Neural cell (in vitro differentiated cells): ENCODE data around the gene HK2. TPM values are rescaled to one million over a fixed set of nuclear protein-coding genes. Genes with fewer than 3 reads are reported as not detected.

Experiments used
- H2AFZ ChIP-seq: fragments of 200-600, 300-800 bp; sonication (generic), shearing (Covaris generic); 2 replicates; pipeline ENCODE4 v1.6.0; 2014; ENCODE audit warnings: low read depth, mild to moderate bottlenecking, antibody characterized with exemption, low read length, moderate library complexity
- H3F3A ChIP-seq: fragments of 200-600 bp; shearing (Covaris generic); 2 replicates; pipeline ENCODE4 v1.6.1; 2016; ENCODE audit warnings: mild to moderate bottlenecking, moderate library complexity, mixed read lengths, antibody characterized with exemption, low read length; ENCODE audit not compliant: insufficient read depth, poor library complexity, severe bottlenecking
- H3K27ac ChIP-seq: fragments of 200-600, 300-800 bp; sonication (generic), shearing (Covaris generic); 2 replicates; pipeline ENCODE4 v1.5.1; 2014; ENCODE audit warnings: mild to moderate bottlenecking, low read length, moderate library complexity
- H3K27me3 ChIP-seq: fragments of 300-800, 200-600 bp; sonication (generic), shearing (Covaris generic); 2 replicates; pipeline ENCODE4 v1.6.0; 2014; ENCODE audit warnings: mild to moderate bottlenecking, low read depth, low read length, moderate library complexity; ENCODE audit not compliant: insufficient read depth
- H3K36me3 ChIP-seq: fragments of 300-800, 200-600 bp; sonication (generic), shearing (Covaris generic); 2 replicates; pipeline ENCODE4 v1.5.1; 2014; ENCODE audit warnings: mild to moderate bottlenecking, antibody characterized with exemption, low read length, moderate library complexity; ENCODE audit not compliant: insufficient read depth
- H3K4me2 ChIP-seq: fragments of 300-800, 200-600 bp; sonication (generic), shearing (Covaris generic); 2 replicates; pipeline ENCODE4 v1.6.0; 2014; ENCODE audit warnings: mild to moderate bottlenecking, low read length
- H3K4me3 ChIP-seq: fragments of 300-800, 200-600 bp; sonication (generic), shearing (Covaris generic); 2 replicates; pipeline ENCODE4 v1.5.1; 2014; ENCODE audit warnings: mild to moderate bottlenecking, low read length, moderate library complexity
- H3K79me2 ChIP-seq: fragments of 200-600 bp; shearing (Covaris generic); replicated peaks from 2 replicates; pipeline ENCODE4 v1.6.0; 2014; ENCODE audit warnings: mild to moderate bottlenecking, low read length, moderate library complexity; ENCODE audit not compliant: insufficient read depth
- H3K9ac ChIP-seq: fragments of 300-800, 200-600 bp; sonication (generic), shearing (Covaris generic); 2 replicates; pipeline ENCODE4 v1.6.1; 2016; ENCODE audit warnings: mild to moderate bottlenecking, low read length, mixed read lengths
- H3K9me2 ChIP-seq: fragments of 200-600 bp; shearing (Covaris generic); 2 replicates; pipeline ENCODE4 v1.6.1; 2016; ENCODE audit warnings: mild to moderate bottlenecking, low read length, mixed read lengths; ENCODE audit not compliant: insufficient read depth
- H3K9me3 ChIP-seq: fragments of 200-600, 300-800 bp; sonication (generic), shearing (Covaris generic); 2 replicates; pipeline ENCODE4 v1.6.1; 2016; ENCODE audit warnings: mild to moderate bottlenecking, mixed run types, low read length, moderate library complexity, mixed read lengths
- H4K20me1 ChIP-seq: fragments of 200-600 bp; shearing (Covaris generic); 2 replicates; pipeline ENCODE4 v1.6.1; 2016; ENCODE audit warnings: mild to moderate bottlenecking, mixed run types; ENCODE audit not compliant: insufficient read depth
- EP300 ChIP-seq: fragments of 450-650 bp; conservative IDR thresholded peaks from 2 replicates; pipeline ENCODE4 v1.6.1; 2014; ENCODE audit warnings: antibody characterized with exemption, mild to moderate bottlenecking, moderate library complexity; ENCODE audit not compliant: poor library complexity, severe bottlenecking
- EZH2 ChIP-seq: fragments of 200-600, 300-800 bp; shearing (Covaris generic), sonication (generic); IDR thresholded peaks from 2 replicates; pipeline ENCODE4 v1.6.1; 2014; ENCODE audit warnings: antibody characterized with exemption, low read length, borderline replicate concordance, mild to moderate bottlenecking; ENCODE audit not compliant: insufficient read depth, poor library complexity, severe bottlenecking
- MXI1 ChIP-seq: fragments of 450-650 bp; conservative IDR thresholded peaks from 2 replicates; pipeline ENCODE4 v1.6.1; 2014; ENCODE audit warnings: antibody characterized with exemption, mild to moderate bottlenecking; ENCODE audit not compliant: poor library complexity, severe bottlenecking
- POLR2AphosphoS5 ChIP-seq: IDR thresholded peaks from 2 replicates; pipeline ENCODE4 v1.6.1; 2012
- RAD21 ChIP-seq: fragments of 450-650 bp; conservative IDR thresholded peaks from 2 replicates; pipeline ENCODE4 v1.6.1; 2014; ENCODE audit warnings: antibody characterized with exemption, mild to moderate bottlenecking, moderate library complexity
- SMC3 ChIP-seq: fragments of 450-650 bp; conservative IDR thresholded peaks from 2 replicates; pipeline ENCODE4 v1.6.1; 2014; ENCODE audit warnings: antibody characterized with exemption, mild to moderate bottlenecking, moderate library complexity; ENCODE audit not compliant: poor library complexity
- TAF1 ChIP-seq: IDR thresholded peaks from 2 replicates; pipeline ENCODE4 v1.6.1; 2012; ENCODE audit warnings: low read depth
- polyA plus RNA-seq: library from polyadenylated mRNA; depleted of rRNA; stranded (reverse); fragments of >200 nt; gene quantifications from 2 replicates; pipeline ENCODE4 v1.2.3, GENCODE V29; 2014
- TF ChIP-seq, protein P1 (sequence below): fragments of 450-650 bp; IDR thresholded peaks from 2 replicates; pipeline ENCODE4 v1.5.1; 2014; ENCODE audit warnings: antibody characterized with exemption, mild to moderate bottlenecking, moderate library complexity; ENCODE audit not compliant: poor library complexity, severe bottlenecking
- TF ChIP-seq, protein P2 (sequence below): IDR thresholded peaks from 2 replicates; pipeline ENCODE4 v1.6.1; 2012; ENCODE audit warnings: borderline replicate concordance

The HK2 gene
- polyA plus RNA-seq, 1 donor from 2014 or later = 0.47 TPM

DNA sequence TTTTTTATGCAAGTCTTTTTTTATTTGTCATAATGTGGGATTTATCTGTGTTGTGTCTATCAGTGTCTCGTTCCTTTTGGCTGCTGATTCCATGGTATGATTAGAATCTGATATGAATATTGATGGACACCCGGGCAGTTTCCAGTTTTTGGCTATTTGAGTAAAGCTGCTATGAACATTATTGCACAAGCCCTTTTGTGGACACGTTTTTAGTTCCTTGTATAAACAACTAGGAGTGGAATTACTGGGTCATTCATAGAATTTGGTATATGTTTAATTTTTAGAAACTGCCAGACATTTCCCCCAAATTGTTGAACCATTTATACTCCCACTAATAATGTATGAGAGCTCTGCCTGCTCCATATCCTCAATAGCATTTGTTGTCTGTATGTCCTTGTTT, 26.6 kb downstream of the HK2 start:
- H4K20me1 ChIP-seq = no peaks in the 10 kb centered on the region
- H3K27ac ChIP-seq = no peak overlapping the region
- H3K9me3 ChIP-seq = no peaks in the 10 kb centered on the region
- no peaks in the 10 kb centered on the region for H3K27me3 ChIP-seq
- H2AFZ ChIP-seq = no peak overlapping the region
- no peaks in the 10 kb centered on the region for H3F3A ChIP-seq
- no peaks in the 10 kb centered on the region for H3K36me3 ChIP-seq
- TF ChIP-seq RAD21 (no peak), EZH2 (no peak), MXI1 (no peak), SMC3 (no peak), TAF1 (no peak), POLR2AphosphoS5 (no peak), EP300 (no peak)
- TF ChIP-seq, protein P1, sequence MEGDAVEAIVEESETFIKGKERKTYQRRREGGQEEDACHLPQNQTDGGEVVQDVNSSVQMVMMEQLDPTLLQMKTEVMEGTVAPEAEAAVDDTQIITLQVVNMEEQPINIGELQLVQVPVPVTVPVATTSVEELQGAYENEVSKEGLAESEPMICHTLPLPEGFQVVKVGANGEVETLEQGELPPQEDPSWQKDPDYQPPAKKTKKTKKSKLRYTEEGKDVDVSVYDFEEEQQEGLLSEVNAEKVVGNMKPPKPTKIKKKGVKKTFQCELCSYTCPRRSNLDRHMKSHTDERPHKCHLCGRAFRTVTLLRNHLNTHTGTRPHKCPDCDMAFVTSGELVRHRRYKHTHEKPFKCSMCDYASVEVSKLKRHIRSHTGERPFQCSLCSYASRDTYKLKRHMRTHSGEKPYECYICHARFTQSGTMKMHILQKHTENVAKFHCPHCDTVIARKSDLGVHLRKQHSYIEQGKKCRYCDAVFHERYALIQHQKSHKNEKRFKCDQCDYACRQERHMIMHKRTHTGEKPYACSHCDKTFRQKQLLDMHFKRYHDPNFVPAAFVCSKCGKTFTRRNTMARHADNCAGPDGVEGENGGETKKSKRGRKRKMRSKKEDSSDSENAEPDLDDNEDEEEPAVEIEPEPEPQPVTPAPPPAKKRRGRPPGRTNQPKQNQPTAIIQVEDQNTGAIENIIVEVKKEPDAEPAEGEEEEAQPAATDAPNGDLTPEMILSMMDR = no peak
- TF ChIP-seq, protein P2, sequence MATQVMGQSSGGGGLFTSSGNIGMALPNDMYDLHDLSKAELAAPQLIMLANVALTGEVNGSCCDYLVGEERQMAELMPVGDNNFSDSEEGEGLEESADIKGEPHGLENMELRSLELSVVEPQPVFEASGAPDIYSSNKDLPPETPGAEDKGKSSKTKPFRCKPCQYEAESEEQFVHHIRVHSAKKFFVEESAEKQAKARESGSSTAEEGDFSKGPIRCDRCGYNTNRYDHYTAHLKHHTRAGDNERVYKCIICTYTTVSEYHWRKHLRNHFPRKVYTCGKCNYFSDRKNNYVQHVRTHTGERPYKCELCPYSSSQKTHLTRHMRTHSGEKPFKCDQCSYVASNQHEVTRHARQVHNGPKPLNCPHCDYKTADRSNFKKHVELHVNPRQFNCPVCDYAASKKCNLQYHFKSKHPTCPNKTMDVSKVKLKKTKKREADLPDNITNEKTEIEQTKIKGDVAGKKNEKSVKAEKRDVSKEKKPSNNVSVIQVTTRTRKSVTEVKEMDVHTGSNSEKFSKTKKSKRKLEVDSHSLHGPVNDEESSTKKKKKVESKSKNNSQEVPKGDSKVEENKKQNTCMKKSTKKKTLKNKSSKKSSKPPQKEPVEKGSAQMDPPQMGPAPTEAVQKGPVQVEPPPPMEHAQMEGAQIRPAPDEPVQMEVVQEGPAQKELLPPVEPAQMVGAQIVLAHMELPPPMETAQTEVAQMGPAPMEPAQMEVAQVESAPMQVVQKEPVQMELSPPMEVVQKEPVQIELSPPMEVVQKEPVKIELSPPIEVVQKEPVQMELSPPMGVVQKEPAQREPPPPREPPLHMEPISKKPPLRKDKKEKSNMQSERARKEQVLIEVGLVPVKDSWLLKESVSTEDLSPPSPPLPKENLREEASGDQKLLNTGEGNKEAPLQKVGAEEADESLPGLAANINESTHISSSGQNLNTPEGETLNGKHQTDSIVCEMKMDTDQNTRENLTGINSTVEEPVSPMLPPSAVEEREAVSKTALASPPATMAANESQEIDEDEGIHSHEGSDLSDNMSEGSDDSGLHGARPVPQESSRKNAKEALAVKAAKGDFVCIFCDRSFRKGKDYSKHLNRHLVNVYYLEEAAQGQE = no peak
- H3K79me2 ChIP-seq = no peaks in the 10 kb centered on the region
- H3K9ac ChIP-seq = no peak overlapping the region
- no peaks in the 10 kb centered on the region for H3K9me2 ChIP-seq
- H3K4me3 ChIP-seq = no peak overlapping the region
- no peak overlapping the region for H3K4me2 ChIP-seq

DNA sequence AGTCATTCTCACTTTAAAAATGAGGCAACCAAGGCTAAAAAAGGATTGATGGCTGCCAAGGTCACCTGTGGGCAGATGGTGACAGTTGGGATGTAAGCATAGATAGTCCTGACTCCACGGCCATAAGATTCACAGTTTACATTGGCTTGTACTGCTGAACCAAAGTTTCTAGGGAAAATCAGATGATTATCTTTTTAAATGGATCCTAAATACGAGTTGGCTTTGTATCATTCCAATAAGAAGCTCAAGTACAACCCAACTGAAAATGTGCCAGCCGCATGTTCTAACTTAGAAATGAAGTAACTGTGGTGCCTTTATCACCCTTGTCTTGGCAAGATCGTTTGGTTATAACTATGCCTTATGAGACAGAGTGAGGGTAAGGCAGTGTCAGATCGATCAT, 27.6 kb downstream of the HK2 start:
- no peak overlapping the region for H3K9ac ChIP-seq
- no peaks in the 10 kb centered on the region for H3K79me2 ChIP-seq
- no peaks in the 10 kb centered on the region for H3K9me3 ChIP-seq
- H3K4me3 ChIP-seq = no peak overlapping the region
- H3K27me3 ChIP-seq = no peaks in the 10 kb centered on the region
- H3K4me2 ChIP-seq = no peak overlapping the region
- H3F3A ChIP-seq = no peaks in the 10 kb centered on the region
- no peak overlapping the region for H2AFZ ChIP-seq
- no peaks in the 10 kb centered on the region for H3K36me3 ChIP-seq
- H3K9me2 ChIP-seq = no peaks in the 10 kb centered on the region
- no peaks in the 10 kb centered on the region for H4K20me1 ChIP-seq
- no peak overlapping the region for H3K27ac ChIP-seq
- TF ChIP-seq, protein P2 = no peak
- TF ChIP-seq EZH2 = no peak
- TF ChIP-seq MXI1 = no peak
- no peak for TF ChIP-seq EP300
- no peak for TF ChIP-seq RAD21
- no peak for TF ChIP-seq TAF1
- no peak for TF ChIP-seq POLR2AphosphoS5
- TF ChIP-seq SMC3 = no peak
- TF ChIP-seq, protein P1 = no peak
